ENCODE results near the gene HIVEP2. TPM values are rescaled to one million over a fixed set of nuclear protein-coding genes. Genes with fewer than 3 reads are reported as not detected.

The HIVEP2 gene
- polyA plus RNA-seq, 4 donors = 11.6 to 13.8 (median 12.4) TPM

DNA sequence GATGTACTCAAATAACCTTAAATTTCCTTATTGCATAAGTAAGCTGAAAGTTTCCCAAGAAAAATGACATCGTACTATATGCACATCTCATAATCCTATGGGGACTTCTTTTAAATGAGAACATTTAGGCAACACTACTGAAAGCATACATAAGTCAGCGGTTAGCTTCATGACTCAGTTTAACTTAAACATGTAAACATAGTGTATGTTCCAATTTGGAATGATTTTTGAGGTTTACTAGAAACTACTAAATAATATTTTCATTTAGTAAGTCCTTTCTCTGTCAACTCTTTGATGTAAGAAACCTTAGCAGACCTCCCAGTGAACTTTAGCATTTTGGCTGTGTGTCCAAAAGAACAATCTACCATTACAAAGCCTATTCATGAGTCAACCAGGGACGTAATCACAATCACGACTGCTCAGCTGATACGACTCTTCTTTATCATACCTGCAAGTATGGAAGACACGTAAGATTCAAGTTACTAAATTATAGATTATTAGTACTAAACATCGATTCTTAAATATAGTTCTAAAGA, 19.3 kb downstream of the HIVEP2 start:
- no peak for DNase-seq (ENCODE audit: low read depth in 4 of 4, low spot score in 2 of 4)

- peak in 1 of 4 donors; percentile 37 for DNase-seq (ENCODE audit: low read depth in 4 of 4, low spot score in 2 of 4)
These were observed 26.5 kb downstream of the HIVEP2 start for GRCh38 chr6:142918339-142919042.

DNA sequence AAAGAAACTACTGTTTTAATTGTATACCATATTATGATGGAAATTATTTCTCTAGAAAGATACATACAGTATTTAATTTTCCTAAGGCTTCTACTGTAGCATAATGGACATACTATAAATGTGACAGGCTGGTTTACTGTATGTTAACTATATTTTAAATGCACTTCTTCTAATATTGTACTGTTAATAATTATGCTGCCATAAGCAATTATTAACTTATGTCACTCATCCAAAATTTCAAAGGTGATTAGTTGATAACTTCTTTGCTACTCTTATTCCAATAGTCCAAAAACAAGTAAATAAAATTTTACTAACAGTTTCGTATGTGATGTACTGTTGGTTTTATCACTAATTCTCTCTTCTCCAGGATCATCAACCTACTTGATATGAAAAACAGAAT, 28.1 kb downstream of the HIVEP2 start:
- DNase-seq (ENCODE audit: low read depth in 4 of 4, low spot score in 2 of 4) = no peak

DNA sequence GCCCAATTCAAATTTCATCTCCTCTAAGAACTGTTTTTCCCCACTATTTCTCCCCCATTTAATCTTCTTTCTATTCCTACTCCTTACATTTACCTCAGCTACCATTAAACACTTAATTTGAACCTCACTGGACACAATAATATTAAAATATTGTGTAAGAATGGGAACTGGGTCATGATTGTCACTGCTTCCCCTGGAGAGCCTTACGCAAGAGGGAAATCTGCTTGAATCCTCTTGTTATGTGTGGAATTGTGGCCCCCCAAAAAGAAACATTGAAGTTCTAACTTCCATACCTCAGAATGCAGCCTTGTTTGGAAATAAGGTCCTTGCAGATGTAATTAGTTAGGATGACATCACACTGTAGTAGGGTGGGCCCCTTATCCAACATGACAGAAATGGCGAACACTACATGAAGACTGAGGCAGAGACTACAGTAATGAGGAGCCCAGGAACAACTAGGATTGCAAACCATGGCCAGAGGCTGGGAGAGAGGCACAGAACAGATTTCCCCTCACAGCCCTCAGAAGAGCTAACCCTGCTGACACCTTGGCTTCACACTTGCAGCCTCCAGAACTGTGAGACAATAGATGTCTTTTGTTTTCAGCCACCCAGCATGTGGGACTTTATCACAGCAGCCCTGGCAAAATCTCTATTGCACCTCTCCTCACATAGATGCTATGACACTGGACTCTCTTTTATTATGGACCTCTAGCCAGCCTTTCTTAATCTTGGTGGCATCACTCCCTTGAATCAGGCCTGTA, 29.9 kb downstream of the HIVEP2 start:
- no peak for DNase-seq (ENCODE audit: low read depth in 4 of 4, low spot score in 2 of 4)

DNA sequence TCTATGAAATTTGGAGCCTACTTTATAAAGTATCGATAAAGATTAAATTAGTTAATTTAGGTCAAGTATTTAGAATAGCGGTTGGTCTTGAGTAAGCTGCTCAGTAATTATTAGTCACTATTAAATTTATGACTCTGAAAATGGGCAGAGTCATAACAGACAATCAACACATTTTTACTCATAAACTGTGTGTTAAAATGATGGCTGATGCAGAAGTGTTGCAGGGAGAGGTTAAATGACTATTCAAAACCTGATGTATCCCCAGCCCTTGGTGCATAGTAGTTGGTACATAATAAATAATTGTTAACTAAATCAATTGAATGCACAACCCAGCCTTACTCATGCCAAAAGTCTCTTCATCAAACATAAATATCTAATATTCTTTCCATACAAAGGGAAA, 30.6 kb downstream of the HIVEP2 start:
- DNase-seq (ENCODE audit: low read depth in 4 of 4, low spot score in 2 of 4) = no peak

- DNase-seq (ENCODE audit: low read depth in 4 of 4, low spot score in 2 of 4) = no peak
These were observed 31.4 kb downstream of the HIVEP2 start for GRCh38 chr6:142913511-142914047.

DNA sequence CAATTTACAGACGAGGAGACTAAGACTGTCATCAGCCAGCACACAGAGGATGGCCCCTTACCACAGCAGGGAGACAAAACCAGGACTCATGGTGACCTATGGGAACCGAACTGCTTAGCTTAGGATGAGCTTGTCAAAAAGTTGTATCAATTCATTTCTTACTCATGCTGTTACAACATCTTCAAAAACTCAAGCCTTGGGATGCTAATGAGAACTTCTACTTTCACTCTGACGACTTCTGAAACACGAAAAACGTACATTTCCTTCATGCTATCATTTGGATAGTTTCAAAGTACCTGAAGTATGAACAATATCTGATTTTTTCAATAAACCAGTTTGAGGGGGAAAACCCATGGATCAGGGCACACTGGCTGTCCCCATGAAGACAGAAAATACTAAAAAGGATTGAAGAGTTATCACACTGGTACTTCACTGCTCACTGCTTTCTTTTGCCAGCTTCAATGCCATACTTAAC, 31.9 kb downstream of the HIVEP2 start:
- no peak for DNase-seq (ENCODE audit: low read depth in 4 of 4, low spot score in 2 of 4)

DNA sequence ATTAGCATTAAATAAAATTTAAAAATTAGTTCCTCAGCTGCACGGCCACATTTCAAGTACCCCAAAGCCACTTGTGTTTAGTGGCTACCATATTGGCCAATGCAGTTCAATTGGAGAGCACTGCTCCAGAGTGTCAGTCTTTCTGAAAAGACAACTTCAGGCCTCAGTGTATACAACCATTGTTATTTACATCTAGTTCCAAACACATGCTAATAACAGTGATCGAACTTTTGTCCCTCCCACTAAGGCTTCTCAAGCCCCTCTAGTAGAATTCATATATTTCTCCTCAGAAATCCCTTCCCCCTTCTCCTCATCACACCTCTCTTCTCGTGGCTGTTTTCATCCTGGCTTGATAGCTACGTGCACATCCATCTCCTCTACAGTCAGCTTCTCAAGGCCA, 32.9 kb downstream of the HIVEP2 start:
- DNase-seq (ENCODE audit: low read depth in 4 of 4, low spot score in 2 of 4) = no peak

DNA sequence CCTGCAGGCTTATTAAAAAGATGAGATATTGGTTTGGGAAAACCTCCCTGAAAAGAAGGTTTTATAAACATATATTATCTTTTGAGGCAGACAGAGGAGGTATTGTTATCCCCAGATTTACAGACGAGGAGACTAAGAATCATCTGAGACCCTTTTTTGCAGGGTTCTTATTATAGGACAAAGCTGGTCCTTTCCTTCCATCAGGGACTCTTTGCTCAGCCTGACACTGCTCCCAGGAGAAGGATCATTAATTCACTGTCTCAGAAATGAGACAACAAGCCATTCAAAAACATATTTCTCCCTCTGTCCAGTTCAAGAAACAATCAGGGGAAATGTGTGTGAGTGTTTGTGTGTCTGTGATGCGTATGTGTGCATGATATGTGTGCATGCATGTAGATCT, 33.5 kb downstream of the HIVEP2 start:
- no peak for DNase-seq (ENCODE audit: low read depth in 4 of 4, low spot score in 2 of 4)

GRCh38 chr6:142909686-142910085, 35.3 kb downstream of the HIVEP2 start:
- no peak for DNase-seq (ENCODE audit: low read depth in 4 of 4, low spot score in 2 of 4)

DNA sequence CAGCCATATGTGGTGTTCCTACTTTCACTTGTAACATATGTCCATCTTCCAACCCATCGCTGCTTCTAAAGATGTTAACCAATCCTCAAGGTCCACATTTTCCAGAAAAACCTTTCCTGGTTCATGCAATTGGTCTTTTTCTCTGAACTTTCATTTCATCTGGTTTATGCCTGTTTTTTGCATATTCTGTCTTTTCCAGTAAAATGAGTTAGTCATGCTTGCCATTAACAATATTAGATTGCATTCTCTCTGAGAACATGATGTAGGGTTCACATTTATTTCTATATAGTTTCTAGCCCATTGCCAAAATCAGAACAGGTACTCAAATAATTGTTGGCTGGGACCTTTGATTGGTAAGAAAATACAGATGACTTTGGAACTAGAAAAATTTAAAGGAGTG, 36.7 kb downstream of the HIVEP2 start:
- DNase-seq (ENCODE audit: low read depth in 4 of 4, low spot score in 2 of 4) = no peak

- DNase-seq (ENCODE audit: low read depth in 4 of 4, low spot score in 2 of 4) = no peak
These were observed 37.4 kb downstream of the HIVEP2 start for GRCh38 chr6:142907544-142907943.

DNA sequence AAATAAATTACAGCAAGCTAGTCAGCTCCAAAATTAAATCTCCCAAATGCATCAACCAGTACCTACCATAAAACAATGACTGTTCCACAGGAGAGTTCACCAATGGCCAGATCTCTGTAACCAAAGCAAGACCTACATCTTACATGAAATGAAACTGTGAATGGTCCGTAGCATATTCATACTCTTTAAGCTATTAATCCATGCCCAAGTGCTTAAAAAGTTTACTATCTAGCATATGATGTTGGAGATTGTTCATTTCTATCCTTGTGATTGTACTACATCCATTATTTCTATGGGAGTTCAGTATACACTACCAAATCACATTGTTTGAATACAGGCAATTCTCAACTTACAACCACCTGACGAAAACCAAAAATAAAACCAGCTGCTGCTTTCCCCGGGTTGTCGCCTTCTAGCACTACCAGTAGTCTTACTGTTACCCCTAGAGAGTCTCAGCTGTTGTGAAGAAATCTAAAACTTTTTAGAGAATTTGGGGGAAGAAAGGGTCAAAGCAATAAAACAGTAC, 38.0 kb downstream of the HIVEP2 start:
- DNase-seq (ENCODE audit: low read depth in 4 of 4, low spot score in 2 of 4) = no peak

DNA sequence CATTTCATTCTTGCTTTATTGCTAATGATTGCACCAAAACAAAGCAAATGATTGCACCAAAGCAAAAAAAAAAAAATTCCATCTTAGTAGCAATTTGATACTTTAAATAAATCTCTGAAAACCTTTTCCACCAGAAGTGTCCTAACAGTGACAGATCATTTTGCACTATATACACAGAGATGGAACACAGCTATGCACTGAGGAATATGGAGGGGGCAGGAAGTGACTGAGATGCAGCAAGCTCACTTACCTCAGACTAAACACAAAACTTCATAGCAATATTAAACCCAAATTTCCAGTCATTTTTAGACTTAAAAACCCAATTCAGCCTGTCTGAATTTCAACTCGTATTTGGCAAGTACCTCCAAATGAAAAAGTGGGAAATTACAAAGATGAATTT, 41.2 kb downstream of the HIVEP2 start:
- no peak for DNase-seq (ENCODE audit: low read depth in 4 of 4, low spot score in 2 of 4)

GRCh38 chr6:142902636-142903053, 42.3 kb downstream of the HIVEP2 start:
- DNase-seq (ENCODE audit: low read depth in 4 of 4, low spot score in 2 of 4) = no peak

GRCh38 chr6:142901611-142902010, 43.4 kb downstream of the HIVEP2 start:
- DNase-seq (ENCODE audit: low read depth in 4 of 4, low spot score in 2 of 4) = no peak

GRCh38 chr6:142900227-142900971, 44.6 kb downstream of the HIVEP2 start:
- DNase-seq (ENCODE audit: low read depth in 4 of 4, low spot score in 2 of 4) = no peak

GRCh38 chr6:142898927-142899895, 45.8 kb downstream of the HIVEP2 start:
- DNase-seq (ENCODE audit: low read depth in 4 of 4, low spot score in 2 of 4) = no peak

DNA sequence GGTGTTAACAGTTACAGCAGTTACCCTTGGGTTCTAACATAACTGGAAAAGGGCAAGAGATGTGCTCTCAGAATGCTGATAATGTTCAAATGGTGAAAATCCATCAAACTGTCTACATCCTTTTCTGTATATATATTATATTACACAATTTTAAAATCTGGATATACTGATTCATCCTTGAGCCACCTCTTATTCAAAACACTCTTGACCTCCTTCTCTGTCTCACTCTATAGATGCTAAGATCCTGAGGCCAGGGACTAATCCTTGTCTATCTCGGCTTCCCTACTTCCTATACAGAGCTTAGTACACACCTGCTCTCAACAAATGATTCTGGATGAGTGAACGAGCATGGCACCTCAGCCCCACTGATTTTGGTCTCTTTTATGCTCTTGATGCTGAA, 47.3 kb downstream of the HIVEP2 start:
- no peak for DNase-seq (ENCODE audit: low read depth in 4 of 4, low spot score in 2 of 4)

All from left renal cortex interstitium (tissue), 4 donors.